Amniotic epithelial cell (primary cell): Measurements from ENCODE around the gene AP3M1.
"Not testable (repeated sequence)": the region's sequence is repeated elsewhere in the genome, so short reads cannot be mapped to it uniquely, and the experiment has no call there.

Source experiments
- DNase-seq: peaks from one replicate; pipeline ENCODE4 v3.0.0-alpha.2; 2010; ENCODE audit warnings: low read depth

AP3M1 gene, protein sequence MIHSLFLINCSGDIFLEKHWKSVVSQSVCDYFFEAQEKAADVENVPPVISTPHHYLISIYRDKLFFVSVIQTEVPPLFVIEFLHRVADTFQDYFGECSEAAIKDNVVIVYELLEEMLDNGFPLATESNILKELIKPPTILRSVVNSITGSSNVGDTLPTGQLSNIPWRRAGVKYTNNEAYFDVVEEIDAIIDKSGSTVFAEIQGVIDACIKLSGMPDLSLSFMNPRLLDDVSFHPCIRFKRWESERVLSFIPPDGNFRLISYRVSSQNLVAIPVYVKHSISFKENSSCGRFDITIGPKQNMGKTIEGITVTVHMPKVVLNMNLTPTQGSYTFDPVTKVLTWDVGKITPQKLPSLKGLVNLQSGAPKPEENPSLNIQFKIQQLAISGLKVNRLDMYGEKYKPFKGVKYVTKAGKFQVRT

DNA sequence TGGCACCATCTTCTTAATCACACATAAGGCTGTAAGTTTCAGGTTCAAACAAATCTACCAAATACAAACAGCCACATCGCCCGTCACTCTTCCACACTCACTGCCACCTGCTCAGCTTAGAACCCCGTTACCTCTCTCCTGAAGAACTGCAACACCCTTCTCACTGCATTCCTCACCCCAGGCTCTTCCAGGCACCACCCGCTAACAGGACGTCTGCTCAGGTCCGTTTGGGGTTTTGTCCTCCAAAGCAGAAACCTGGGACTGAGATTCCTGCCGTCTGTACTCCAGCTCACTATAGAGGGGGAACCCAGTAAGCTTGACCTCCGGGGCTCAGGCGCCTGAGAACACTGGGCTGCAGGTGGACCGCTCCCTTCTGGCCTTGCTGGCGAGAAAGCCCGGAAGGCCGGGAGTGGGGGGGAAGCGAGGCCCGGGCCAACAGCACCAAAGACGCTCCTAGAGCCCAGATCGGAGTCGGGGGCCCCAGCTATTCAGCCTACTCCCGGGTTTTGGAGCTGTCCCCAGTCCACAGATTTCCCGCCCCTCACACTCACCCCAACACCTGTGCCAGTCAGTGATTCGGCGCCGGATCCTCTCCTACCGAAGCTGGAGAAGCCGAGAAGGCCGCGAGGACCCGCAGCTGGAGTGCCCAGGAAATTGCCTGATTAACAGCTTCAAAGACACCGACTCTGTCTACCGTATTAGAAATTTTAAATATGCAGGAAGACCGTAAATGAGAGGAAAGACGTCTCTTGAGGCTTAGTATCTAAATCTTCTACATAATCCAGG is at the start of gene AP3M1:
Gene AP3M1 (minus strand): TSS at position 625 of the 786 bp plus-strand sequence. CDS start 12,449 bp downstream, outside the sequence.
- peak; percentile 24 for DNase-seq

DNA sequence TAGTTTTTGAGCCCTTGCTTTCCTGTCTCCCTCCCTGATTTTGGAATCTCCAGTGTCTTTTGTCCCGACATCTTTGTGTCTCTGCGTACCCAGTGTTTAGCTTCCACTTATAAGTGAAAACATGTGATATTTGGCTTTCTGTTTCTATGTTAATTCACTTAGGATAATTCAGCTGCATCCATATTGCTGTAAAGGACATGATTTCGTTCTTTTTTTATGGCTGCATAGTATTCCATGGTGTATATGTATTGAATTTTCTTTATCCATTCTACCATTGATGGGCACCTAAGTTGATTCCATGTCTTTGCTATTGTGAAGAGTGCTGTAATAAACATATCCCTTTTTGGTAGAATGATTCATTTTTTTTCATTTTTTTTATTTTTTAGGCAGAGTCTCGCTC is 48.7 kb upstream of the AP3M1 start:
- no peak for DNase-seq

DNA sequence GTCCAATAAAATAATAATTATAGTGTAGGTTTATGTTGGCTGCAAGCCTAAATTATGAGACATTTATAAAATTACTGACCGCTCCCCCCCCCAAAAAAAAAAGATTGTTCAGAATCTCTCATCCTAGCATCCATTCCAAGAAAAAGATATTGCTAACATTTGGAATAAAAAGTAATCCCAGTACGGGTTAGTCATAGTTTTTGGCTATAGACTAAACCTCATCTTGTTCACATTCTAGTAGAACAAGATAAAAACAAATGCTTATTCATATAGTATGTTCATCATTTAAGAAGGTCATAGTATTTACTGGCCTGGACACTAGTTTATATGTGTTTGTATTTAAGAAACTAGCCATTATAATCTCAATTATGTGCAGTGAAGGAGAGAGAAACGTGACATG is 44.4 kb upstream of the AP3M1 start:
- peak; percentile 33 for DNase-seq

DNA sequence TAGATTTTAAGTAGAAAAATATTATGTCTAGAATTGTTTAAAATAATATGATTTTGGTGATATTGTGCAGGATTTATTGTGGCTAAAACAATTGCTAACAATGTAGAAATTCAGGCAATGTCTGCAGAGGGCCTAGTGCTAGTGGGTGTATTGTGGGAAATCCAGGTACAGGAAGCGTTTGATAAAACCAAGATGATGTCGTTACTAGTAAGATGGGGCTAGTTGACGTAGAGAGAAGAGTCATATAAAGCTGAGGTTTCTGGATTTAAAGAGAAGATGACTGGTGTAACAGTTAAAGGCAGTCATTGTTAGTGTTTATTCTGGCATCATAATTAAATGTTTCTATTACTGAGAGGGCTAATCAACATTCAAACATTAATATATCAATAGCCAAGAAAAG is 43.9 kb upstream of the AP3M1 start:
- peak; percentile 34 for DNase-seq

DNA sequence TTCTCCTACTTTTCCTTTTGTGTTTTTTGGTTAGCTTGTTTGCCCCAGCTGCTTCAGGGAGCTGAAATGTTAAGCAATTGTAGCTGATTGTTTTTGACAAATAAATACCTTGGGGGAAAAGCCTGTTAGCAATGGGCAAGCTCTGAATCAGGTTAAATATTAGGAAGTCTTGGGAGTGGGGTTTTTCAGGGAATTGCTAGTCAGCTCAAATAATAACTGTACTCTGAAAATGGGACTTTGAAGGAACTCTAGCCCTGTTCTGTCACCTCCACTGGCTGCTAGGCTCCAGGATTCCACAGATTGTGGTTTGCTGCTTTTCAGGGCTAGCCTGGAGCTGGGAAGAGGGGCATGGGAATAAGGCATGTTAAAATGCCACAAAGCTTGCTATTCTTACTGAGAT is 39.9 kb upstream of the AP3M1 start:
- peak; percentile 9 for DNase-seq

DNA sequence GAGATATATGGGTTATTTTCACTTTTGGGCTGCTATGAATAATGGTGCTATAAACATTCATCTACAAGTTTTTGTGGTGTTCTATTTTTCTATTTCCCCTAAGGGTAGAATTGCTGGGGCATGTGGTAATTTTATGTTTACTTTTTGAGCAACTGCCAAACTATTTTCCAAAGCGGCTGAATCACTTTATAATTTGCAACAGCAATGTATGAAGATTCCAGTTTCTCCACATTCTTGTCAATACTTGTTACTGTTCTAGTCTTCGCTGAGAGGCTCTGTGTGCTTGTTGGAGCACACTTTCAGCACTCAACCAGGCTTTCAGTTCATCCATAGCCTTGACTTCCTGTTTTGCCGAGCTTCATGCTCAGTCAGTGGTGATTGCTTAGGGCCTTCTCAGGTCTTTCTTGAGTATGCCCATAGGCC is 39.4 kb upstream of the AP3M1 start:
- peak; percentile 80 for DNase-seq

DNA sequence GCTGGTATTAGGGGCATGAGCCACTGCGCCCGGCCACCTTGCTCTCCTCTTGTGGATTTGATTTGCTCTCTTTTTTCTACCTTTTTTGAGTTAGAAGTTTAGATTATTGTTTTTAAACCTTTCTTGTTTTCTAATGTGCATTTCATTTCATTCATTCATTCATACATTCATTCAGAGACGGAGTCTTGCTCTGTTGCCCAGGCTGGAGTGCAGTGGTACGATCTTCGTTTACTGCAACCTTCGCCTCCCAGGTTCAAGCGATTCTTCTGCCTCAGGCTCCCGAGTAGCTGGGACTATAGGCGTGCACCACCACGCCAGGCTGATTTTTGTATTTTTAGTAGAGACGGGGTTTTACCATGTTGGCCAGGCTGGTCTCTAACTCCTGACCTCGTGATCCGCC is 38.0 kb upstream of the AP3M1 start:
- not testable (repeated sequence) for DNase-seq

DNA sequence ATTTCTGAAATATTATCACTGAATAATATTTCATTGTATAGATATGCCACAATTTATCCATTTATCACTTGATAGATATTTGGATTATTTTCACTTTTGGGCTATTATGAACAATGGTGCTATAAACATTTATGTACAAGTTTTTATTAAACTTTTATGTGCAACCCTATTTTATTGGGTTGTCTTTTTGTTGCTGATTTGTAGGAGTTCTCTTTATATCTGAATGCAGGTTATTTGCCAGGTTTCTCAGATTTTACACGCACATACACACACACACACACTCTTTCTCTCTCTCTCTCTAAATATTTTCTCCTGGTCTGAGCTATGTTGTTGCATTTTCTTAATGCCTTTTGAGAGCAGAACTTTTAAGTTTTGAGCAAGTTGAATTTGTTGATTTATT is 36.6 kb upstream of the AP3M1 start:
- DNase-seq: no peak

DNA sequence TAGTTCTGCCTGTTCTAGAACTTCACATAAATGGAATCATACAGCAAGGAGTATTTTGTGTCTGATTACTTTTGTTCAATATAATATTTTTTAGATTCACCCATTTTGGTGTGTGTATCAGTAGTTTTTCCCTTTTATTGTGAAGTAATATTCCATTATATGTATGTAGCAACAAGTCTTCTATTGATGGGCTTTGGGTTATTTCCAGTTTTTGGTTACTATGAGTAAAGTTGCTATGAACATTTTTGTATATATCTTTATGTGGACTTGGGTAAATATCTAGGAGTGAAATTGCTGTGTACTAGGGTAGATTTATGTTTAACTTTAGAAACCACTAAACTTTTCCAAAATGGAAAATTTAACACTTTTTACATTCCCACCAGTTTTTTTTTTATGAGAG is 36.0 kb upstream of the AP3M1 start:
- no peak for DNase-seq

DNA sequence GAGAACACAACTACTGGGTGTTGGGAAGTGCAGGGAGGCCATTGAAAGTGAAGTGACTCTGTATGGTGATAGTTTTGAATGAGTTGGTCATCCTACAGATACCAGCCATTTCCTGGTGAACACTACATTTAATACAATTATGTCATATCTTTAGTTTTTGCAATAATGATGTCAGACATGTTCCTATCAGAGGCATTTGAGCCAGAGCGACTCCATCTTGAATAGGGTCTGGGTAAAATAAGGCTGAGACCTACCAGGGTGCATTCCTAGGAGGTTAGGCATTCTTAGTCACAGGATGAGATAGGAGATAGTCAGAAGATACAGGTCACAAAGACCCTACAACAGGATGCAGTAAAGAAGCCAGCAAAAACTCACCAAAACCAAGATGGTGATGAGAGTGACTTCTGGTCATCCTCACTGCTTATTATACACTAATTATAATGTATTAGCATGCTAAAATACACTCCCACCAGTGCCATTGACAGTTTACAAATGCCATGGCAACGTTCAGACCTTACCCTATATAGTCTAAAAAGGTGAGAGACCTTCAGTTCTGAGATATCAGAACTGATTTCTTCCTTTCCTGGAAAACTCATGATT is 28.6 kb upstream of the AP3M1 start:
- no peak for DNase-seq

DNA sequence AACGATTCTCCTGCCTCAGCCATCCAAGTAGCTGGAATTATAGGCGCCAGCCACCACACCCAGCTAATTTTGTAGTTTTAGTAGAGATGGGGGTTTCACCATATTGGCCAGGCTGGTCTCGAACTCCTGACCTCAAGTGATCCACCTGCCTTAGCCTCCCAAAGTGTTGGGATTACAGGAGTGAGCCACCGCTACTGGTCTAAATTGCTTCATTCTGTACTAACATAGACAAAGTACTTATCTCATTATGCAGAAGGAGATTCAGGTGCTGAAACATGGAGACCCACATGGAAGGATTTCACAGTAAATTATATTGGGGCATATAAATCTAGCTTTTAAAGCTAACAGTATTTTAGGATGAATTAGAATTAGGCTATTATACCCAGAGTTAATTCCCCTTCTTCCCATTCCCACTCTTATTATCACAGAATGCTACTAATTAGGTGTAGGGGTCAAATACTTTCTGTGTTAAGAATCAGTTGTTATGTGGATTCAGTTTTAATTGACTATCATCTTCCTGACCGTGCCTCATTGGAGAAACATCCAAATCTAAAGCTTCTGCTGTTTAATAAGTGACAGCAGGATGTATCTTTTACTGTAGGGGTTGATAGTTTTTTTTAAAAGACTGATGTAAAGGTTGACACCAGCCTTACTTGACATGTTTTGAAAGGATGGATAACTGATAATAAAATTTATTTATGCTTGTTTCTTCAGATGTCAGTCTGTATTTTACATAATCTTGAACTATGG is 27.6 kb upstream of the AP3M1 start:
- no peak for DNase-seq

DNA sequence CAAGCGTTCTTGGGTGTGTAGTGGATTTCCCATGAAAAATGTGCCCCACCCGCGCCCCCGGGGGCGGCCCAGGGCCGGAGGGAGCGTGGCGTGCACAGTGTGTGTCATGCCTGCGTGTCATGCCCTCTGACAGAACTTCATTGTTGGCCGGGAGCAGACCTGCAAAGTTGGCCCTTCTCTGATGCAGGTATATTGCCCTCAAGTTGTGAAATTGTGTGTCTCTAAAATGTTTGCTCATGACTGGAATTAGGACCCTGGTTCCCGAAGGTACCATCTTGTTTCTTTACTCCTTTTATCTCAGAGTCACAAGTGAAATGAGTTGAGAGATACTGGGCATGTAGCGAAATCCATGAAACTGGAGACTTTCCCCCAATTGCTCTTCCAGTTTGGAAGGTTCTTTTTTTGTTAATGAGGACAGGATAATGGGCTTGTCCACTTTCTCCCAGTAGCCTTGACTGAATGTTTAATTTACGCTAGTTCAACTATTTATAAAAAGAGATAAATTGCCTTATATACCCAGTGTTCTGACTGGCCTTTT is 26.6 kb upstream of the AP3M1 start:
- no peak for DNase-seq

DNA sequence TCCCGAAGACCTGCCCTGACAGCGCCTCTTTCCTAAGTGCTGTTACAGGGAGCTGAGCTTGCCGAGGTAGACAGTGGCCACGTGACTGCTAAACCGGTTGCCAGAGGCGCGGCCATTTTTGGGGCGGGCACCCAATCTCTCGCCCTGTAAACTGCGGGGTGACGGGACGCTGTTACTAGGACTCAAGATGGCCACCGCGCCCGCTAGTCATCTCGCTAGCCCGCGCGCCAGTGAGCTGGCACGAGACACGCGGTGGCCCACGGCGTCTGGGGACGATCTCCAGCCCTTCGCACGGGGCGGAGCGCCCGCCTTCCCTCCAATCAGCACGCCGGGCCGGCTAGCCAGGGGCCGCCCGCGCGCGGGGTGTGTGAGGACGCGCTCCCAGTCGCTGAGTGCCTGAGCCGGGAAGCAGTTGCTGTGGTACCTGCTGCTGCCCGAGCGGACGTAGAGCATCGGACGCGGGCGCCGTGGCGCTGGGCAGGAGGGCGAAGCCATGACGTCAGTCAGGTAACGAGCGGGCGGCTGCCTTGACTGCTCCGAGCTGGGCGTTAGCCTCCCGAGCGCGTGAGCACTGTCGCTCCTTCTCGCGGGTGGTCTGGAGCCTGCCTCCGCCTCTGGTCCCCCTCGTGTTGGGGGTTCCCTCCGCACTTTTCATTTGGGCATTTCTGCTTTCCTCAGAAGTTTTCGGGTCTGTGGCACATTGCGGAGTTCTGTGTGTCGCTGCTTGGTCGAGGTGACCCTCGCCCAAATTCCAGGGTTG is 25.9 kb upstream of the AP3M1 start:
- peak; percentile 86 for DNase-seq

DNA sequence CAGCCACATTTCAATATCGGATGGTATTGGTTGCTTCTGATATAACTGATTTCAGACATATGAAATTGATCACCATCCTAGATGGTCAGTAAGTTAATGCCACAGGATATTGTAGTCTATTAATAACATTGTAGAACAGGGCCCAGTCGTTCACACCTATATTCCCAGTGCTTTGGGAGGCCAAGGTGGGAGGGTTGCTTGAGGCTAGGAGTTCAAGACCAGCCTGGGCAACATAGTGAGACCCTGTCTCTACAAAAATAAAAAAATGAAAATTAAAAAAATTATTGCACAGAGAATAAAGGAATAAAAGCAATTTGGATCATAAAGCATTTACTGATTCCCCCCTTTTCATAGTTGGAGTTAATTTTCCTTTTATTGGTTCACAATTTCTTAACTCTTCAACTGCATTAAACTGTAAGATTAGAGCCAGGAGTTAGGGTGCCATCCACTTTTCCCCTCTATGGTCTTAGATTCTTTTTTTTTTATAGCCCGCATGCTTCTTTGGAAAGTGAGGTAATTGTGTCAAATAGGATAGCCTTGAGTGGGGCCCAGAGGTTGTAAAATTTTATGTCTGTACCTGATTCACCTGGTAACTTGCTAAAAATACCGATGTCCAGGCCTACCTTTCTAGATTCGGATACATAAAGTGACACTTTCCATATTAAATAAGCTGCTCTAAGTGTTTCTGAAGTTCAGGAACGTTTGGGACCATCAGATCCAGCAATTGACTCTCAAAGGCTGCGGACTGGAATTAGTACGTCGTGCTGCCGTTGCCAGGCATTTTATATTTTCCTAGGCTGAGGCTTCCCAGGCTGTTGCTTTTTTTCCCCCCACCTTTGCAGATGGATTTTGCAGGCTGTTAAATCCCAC is 25.1 kb upstream of the AP3M1 start:
- DNase-seq: no peak

DNA sequence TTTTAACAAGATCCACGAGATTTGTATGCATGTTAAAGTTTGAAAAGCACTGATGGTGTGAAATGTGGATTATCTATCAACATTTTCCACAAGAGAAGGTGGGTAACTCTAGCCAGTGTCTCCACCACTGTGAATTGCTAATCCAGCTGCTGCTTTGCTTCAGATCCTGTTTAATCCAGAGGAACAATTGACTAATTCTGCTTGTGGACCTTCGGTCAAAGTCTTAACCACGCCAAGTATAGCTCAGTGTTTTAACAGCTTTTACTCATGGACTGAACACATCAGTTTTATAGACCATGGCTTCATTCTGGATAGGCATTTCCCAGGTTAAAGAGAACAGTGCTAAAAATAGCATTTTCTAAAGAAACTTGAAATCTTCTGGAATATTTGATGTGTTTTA is 23.9 kb upstream of the AP3M1 start:
- DNase-seq: no peak

DNA sequence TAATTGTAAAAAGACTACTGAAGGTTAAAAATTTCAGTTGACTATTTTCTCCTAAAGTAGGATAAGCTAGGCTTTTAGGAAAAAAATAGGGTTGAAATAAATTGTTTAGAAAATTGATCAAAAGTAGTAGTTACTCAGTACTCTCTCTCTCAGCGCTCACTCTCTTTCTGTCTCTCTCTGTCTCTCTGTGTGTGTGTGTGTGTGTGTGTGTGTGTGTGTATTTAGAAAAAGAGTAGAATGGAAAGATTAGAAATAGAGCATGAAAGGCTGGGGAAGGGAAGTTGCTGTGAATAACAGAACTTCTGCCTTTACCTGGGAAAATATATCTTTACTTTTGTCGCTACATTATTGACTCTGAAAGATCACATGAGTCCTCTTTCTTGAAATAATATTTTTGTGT is 21.0 kb upstream of the AP3M1 start:
- no peak for DNase-seq

DNA sequence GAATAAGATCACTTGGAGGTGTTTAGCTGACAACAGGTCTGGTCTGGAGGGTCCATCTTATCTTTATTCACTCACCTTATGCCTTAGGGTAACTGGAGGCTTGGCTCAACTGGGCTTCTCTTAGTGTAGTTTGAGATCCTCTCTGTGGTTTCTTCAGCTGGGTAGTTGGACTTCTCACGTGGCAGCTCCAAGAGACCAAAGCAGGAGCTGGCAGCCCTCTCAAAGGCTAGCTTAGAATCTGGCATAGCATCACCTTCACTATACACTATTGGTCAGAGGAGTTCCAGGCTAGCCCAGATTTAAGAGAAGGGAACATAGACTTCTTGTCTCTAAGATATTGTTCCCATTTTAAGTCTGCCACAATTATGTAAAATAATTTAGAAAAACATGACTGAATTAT is 16.8 kb upstream of the AP3M1 start:
- DNase-seq: no peak

DNA sequence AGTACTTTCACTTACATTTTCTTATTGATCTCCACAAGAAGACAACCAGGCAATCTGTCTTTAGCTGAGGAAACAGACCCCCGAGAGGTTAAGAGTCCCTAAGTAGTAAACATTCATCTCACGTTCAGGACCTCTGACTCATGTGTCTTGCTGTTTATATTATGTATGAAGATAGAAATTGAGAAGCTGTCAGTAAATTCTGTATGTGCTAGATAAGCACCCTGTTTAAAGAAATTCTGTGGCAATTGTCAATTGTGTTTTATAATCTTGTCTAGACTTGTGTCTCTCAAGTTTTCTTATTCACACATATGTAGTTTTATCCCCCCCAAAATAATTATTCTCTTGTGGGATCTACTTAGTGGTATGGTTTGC is 14.9 kb upstream of the AP3M1 start:
- DNase-seq: peak; percentile 53

DNA sequence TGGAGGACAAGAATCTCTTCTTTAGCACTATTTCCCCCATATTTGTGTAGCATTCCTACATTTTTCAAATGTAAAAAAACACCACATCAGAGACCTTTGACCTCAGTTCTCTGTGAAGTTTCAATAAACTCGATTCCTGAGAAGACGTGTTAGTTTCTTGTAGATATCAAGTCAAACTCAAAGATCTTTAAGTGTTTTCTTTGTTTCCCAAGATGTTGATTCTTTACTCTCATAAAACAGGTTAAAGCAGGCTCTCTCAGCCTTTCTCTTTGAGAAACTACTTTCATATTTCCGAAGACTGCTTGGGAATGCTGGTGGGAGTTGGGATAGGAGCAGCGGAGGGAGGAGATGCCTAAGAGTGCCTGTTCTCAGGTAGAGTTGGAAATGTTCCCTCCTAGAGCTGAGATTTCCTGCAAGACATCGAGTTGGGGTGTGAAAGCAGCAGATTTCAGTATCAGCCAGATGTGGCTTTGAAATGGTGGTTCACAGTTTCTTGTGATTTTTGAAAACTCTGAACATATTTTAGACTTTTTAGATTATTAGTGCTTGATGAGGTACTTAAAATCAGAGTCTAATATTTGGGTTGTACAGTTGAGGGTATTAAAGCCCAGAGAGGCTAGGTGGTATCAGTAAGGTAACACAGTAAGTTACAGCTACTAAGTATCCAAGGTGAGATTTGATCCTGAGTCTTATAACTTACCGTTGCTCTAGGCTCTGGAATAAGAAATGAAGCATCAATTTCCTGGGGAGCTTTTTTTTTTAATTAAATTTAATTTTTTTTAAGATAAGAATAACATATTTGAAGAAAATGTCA is 14.3 kb upstream of the AP3M1 start:
- peak; percentile 46 for DNase-seq
